ENCODE measurements around the gene SHOC2. TPM values are rescaled to one million over a fixed set of nuclear protein-coding genes. Genes with fewer than 3 reads are reported as not detected.
A peak's percentile ranks its signal among the peaks of the same experiment; 100 is the strongest.

SHOC2 gene
- total and polyA plus RNA-seq, 2 of the 8 experiments (the other 6 are each of a cell fraction or from before 2014, with no cell fraction given), result 7.6 to 28.2 TPM

DNA sequence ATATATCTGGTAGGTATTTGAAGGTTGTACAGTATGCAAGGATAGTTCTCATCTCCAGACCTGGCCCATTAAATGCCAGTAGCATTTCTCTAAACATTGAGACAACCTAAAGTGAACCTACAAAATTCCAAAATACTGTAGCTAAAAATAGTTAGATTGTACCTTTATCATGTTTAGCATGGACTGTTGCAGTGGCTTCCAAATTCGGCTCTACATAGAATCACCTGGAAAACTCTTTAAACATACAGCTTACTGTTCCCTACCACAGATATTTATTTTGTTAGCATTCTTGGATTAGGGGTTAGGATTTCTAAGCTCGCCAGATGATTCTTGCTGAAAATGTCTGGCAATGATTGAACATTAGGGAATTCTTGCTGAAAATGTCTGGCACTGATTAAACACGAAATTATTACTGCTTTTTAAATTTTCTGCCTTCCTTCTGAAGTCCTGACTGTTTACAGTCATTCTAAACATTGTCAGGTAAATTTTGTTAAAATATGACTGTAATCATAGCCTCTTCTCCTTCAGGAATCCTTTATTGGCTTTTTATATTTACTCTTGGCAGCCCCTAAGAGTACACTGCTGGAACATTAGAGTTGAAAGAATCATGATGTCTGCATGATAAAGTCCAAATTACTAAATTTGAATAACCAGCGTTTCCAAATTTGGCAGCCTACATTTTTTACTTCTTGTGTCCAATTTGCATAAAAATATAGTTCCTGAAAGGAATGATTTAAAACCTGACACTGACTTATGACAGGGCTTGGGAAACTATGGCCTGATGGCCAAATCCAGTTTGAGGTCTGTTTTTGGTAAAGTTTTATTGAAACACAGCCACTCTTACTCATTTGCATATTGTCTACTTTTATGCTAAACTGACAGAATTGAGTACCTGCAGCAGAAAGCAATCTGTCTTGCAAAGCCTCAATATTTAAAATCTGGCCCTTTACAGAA, 40.3 kb downstream of the SHOC2 start:
- no peaks in the 10 kb centered on the region for H3K36me3 ChIP-seq (ENCODE audit: control insufficient read depth in 2 of 4, insufficient read depth in 4 of 4, low read length in 3 of 4)
- WGBS, 2 experiments (ENCODE audit: extremely low coverage in 1 of 2, insufficient coverage in 1 of 2, insufficient read length in 1 of 2, insufficient replicate concordance in 2 of 2, low coverage in 1 of 2, low lambda C conversion rate in 2 of 2, missing lambda C conversion rate in 1 of 2), result 80% methylated on average over 4 of the region's 4 CpGs; no CpG with 5 or more reads in 1 of the 2 experiments
- H3K79me1 ChIP-seq (ENCODE audit: low read depth, low read length), result no peaks in the 10 kb centered on the region
- no peak overlapping the region for H2AFZ ChIP-seq (ENCODE audit: low read length)
- H3K56ac ChIP-seq (replicated peaks; ENCODE audit: insufficient read length, low read depth, low read length), result no peak overlapping the region
- no peak overlapping the region for H2BK120ac ChIP-seq (replicated peaks; ENCODE audit: low read depth, low read length)
- no peak for FAIRE-seq
- H4K8ac ChIP-seq (ENCODE audit: extremely low read depth, insufficient read depth, low read length), result no peak overlapping the region
- H2BK15ac ChIP-seq (ENCODE audit: low read length), result no peak overlapping the region
- peak overlapping the region in 1 of 4 experiments; percentile 34; a peak in 1 of 7 replicates for H3K9ac ChIP-seq (replicated peaks in 1 of 4; ENCODE audit: extremely low read depth in 1 of 4, low read depth in 3 of 4, low read length in 3 of 4)
- peaks cover 0 to 88% of the 10 kb centered on the region in 2 experiments; a peak in 2 of 4 replicates for H3K79me2 ChIP-seq (ENCODE audit: control insufficient read depth in 1 of 2, insufficient read depth in 2 of 2, low read length in 2 of 2)
- H3K9me3 ChIP-seq (ENCODE audit: insufficient read depth in 2 of 2, low read depth in 1 of 2, low read length in 1 of 2), result no peaks in the 10 kb centered on the region
- H3K23ac ChIP-seq (ENCODE audit: insufficient read length), result no peak overlapping the region
- H3K4ac ChIP-seq (replicated peaks; ENCODE audit: insufficient read length, low read depth, low read length), result no peak overlapping the region
- H3K4me2 ChIP-seq (ENCODE audit: insufficient read depth in 1 of 2, low read depth in 2 of 2, low read length in 2 of 2), result no peak overlapping the region
- H2BK5ac ChIP-seq (ENCODE audit: low read depth, low read length), result no peak overlapping the region
- H4K20me1 ChIP-seq (replicated peaks in 1 of 2; ENCODE audit: control insufficient read depth in 1 of 2, insufficient read depth in 2 of 2, low read length in 2 of 2), result peaks cover 0 to 2% of the 10 kb centered on the region in 2 experiments
- ChIA-PET CTCF (ENCODE audit: partially characterized antibody) (interaction anchor here (0.8 kb wide), 1 partner anchor 10 kb away, joined by 3 read pairs; no protein-coding TSS in a partner anchor), POLR2A (ENCODE audit: partially characterized antibody) (no interaction called here)
- no peak overlapping the region for H2BK20ac ChIP-seq (ENCODE audit: low read length)
- no peak overlapping the region for H2BK12ac ChIP-seq (ENCODE audit: low read depth, low read length)
- no peak overlapping the region for H3K27ac ChIP-seq (ENCODE audit: low read depth, low read length)
- H4K91ac ChIP-seq (replicated peaks; ENCODE audit: insufficient read length, low read length), result no peak overlapping the region
- no peak overlapping the region for H3K18ac ChIP-seq (ENCODE audit: extremely low read depth, low read length)
- H3K4me3 ChIP-seq (ENCODE audit: extremely low read depth in 1 of 4, insufficient read depth in 2 of 4, low read depth in 3 of 4, low read length in 4 of 4), result no peak overlapping the region
- H2AK5ac ChIP-seq (ENCODE audit: low read depth, low read length), result no peak overlapping the region
- H3K23me2 ChIP-seq (ENCODE audit: low read depth, low read length), result no peaks in the 10 kb centered on the region
- no peaks in the 10 kb centered on the region for H3K4me1 ChIP-seq (replicated peaks in 1 of 4; ENCODE audit: control insufficient read depth in 3 of 4, insufficient read depth in 4 of 4, low read length in 3 of 4)
- DNase-seq (ENCODE audit: low read depth in 1 of 2, low spot score in 2 of 2), result no peak
- no peaks in the 10 kb centered on the region for H3K27me3 ChIP-seq (replicated peaks in 1 of 4; ENCODE audit: control insufficient read depth in 3 of 4, extremely low read depth in 1 of 4, insufficient read depth in 3 of 4, low read length in 3 of 4)
- no peak overlapping the region for H3K14ac ChIP-seq (ENCODE audit: insufficient read length)
- no peak overlapping the region for H4K5ac ChIP-seq (ENCODE audit: insufficient read length, low read depth, low read length)
- no peak for TF ChIP-seq HDAC2 (IDR thresholded peaks at IDR 0.05; ENCODE audit: borderline replicate concordance in 1 of 2, low read depth in 2 of 2, low read length in 2 of 2)
- no peak for TF ChIP-seq POU5F1 (IDR thresholded peaks at IDR 0.05; ENCODE audit: low read depth, low read length)
- no peak for TF ChIP-seq EGR1 (IDR thresholded peaks at IDR 0.05; ENCODE audit: borderline replicate concordance, low read depth, low read length)
- no peak for TF ChIP-seq MAFK (IDR thresholded peaks at IDR 0.05; ENCODE audit: low read depth, low read length)
- TF ChIP-seq TAF1 (IDR thresholded peaks at IDR 0.05; ENCODE audit: low read depth, low read length), result no peak
- TF ChIP-seq RFX5 (IDR thresholded peaks at IDR 0.05; ENCODE audit: borderline replicate concordance, low read depth, low read length), result no peak
- no peak for TF ChIP-seq POLR2AphosphoS5 (IDR thresholded peaks at IDR 0.05; ENCODE audit: low read depth, low read length)
- TF ChIP-seq YY1 (IDR thresholded peaks at IDR 0.05; ENCODE audit: low read depth, low read length), result no peak
- TF ChIP-seq TAF7 (optimal IDR thresholded peaks at IDR 0.05; ENCODE audit: borderline replicate concordance, low read depth, low read length), result no peak
- no peak for TF ChIP-seq JUN (IDR thresholded peaks at IDR 0.05; ENCODE audit: low read depth, low read length)
- TF ChIP-seq, protein P1, sequence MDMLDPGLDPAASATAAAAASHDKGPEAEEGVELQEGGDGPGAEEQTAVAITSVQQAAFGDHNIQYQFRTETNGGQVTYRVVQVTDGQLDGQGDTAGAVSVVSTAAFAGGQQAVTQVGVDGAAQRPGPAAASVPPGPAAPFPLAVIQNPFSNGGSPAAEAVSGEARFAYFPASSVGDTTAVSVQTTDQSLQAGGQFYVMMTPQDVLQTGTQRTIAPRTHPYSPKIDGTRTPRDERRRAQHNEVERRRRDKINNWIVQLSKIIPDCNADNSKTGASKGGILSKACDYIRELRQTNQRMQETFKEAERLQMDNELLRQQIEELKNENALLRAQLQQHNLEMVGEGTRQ (IDR thresholded peaks at IDR 0.05; ENCODE audit: low read length), result no peak

All from H1 (cell line).